Measurements from ENCODE around the gene DIPK1B.
"Not testable (repeated sequence)": the region's sequence is repeated elsewhere in the genome, so short reads cannot be mapped to it uniquely, and the experiment has no call there.

The DIPK1B gene

GRCh38 chr9:136710543-136710942 lies 1.8 kb upstream of the DIPK1B start:
- peaks cover 36% of the 10 kb centered on the region for H3K27me3 ChIP-seq (ENCODE audit: control insufficient read depth, insufficient read depth, low read length)
- H3K9ac ChIP-seq (ENCODE audit: low read length) = no peak overlapping the region
- H3K4me3 ChIP-seq (ENCODE audit: low read length) = no peak overlapping the region
- peaks cover 6% of the 10 kb centered on the region for H3K4me1 ChIP-seq (ENCODE audit: control insufficient read depth, insufficient read depth, low read length)
- H3K9me3 ChIP-seq (ENCODE audit: control insufficient read depth, low read length) = no peaks in the 10 kb centered on the region
- no peaks in the 10 kb centered on the region for H3K36me3 ChIP-seq (ENCODE audit: control insufficient read depth, insufficient read depth, low read length)

DNA sequence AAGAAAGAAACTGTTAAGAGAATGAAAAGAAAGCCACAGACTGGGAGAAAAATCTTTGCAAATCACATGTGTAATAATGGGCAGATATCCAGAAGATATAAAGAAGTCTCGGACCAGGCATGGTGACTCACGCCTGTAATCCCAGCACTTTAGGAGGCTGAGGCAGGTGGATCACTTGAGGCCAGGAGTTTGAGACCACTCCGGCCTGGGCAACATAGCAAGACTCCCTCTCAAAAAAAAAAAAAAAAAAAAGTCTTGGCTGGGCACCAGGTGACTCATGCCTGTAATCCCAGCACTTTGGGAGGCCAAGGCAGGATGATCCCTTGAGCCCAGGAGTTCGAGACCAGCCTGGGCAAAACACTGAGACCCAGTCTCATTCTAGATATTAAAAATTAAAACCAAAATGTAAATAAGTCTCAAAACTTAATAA lies 1.1 kb upstream of the DIPK1B start:
- not testable (repeated sequence) for H3K9ac ChIP-seq (ENCODE audit: low read length); H3K4me1 ChIP-seq (ENCODE audit: control insufficient read depth, insufficient read depth, low read length); H3K9me3 ChIP-seq (ENCODE audit: control insufficient read depth, low read length); H3K36me3 ChIP-seq (ENCODE audit: control insufficient read depth, insufficient read depth, low read length); H3K4me3 ChIP-seq (ENCODE audit: low read length)
- H3K27me3 ChIP-seq (ENCODE audit: control insufficient read depth, insufficient read depth, low read length) = peaks cover 41% of the 10 kb centered on the region

- no peak overlapping the region for H3K4me3 ChIP-seq (ENCODE audit: low read length)
- H3K9me3 ChIP-seq (ENCODE audit: control insufficient read depth, low read length) = no peaks in the 10 kb centered on the region
- H3K36me3 ChIP-seq (ENCODE audit: control insufficient read depth, insufficient read depth, low read length) = no peaks in the 10 kb centered on the region
- no peak overlapping the region for H3K9ac ChIP-seq (ENCODE audit: low read length)
- peaks cover 6% of the 10 kb centered on the region for H3K4me1 ChIP-seq (ENCODE audit: control insufficient read depth, insufficient read depth, low read length)
- peaks cover 41% of the 10 kb centered on the region for H3K27me3 ChIP-seq (ENCODE audit: control insufficient read depth, insufficient read depth, low read length)
Observed at GRCh38 chr9:136712690-136713544, 545 bp downstream of the DIPK1B start.

DNA sequence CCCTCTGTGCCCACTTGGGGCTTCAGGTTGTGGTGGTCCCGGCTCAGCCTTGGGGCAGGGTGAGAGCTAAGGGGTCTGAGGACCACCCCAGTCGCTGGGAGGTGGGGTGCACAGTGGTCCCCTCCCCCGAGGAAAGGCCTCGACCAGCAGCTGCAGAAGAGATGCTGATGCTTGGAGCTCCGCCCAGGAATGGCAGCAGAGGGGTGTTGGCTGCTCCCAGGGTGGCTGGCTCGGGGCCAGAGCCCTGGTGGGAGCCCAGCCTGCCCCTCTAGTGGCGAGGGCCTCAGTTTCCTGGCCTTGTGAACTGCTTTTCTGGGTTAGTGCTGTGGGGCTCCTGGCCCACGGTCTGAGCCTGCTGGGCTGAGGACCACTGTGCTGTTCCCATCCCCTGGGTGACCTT lies 1.2 kb downstream of the DIPK1B start:
- Histone ChIP-seq H3K4me3 (ENCODE audit: low read length) (no peak overlapping the region), H3K4me1 (ENCODE audit: control insufficient read depth, insufficient read depth, low read length) (peaks cover 6% of the 10 kb centered on the region), H3K9ac (ENCODE audit: low read length) (no peak overlapping the region), H3K36me3 (ENCODE audit: control insufficient read depth, insufficient read depth, low read length) (no peaks in the 10 kb centered on the region), H3K9me3 (ENCODE audit: control insufficient read depth, low read length) (no peaks in the 10 kb centered on the region), H3K27me3 (ENCODE audit: control insufficient read depth, insufficient read depth, low read length) (peaks cover 41% of the 10 kb centered on the region)

- Histone ChIP-seq H3K27me3 (ENCODE audit: control insufficient read depth, insufficient read depth, low read length) (peaks cover 41% of the 10 kb centered on the region), H3K9me3 (ENCODE audit: control insufficient read depth, low read length) (no peaks in the 10 kb centered on the region), H3K9ac (ENCODE audit: low read length) (no peak overlapping the region), H3K4me1 (ENCODE audit: control insufficient read depth, insufficient read depth, low read length) (peaks cover 7% of the 10 kb centered on the region), H3K4me3 (ENCODE audit: low read length) (no peak overlapping the region), H3K36me3 (ENCODE audit: control insufficient read depth, insufficient read depth, low read length) (no peaks in the 10 kb centered on the region)
Observed at GRCh38 chr9:136714096-136714892, 1.9 kb downstream of the DIPK1B start.

GRCh38 chr9:136714893-136715274 lies 2.5 kb downstream of the DIPK1B start:
- Histone ChIP-seq H3K9me3 (ENCODE audit: control insufficient read depth, low read length) (no peaks in the 10 kb centered on the region), H3K4me1 (ENCODE audit: control insufficient read depth, insufficient read depth, low read length) (peaks cover 11% of the 10 kb centered on the region), H3K4me3 (ENCODE audit: low read length) (no peak overlapping the region), H3K27me3 (ENCODE audit: control insufficient read depth, insufficient read depth, low read length) (peaks cover 38% of the 10 kb centered on the region), H3K36me3 (ENCODE audit: control insufficient read depth, insufficient read depth, low read length) (no peaks in the 10 kb centered on the region), H3K9ac (ENCODE audit: low read length) (no peak overlapping the region)

GRCh38 chr9:136717399-136717798 lies 5.0 kb downstream of the DIPK1B start:
- H3K4me3 ChIP-seq (ENCODE audit: low read length) = no peak overlapping the region
- peaks cover 28% of the 10 kb centered on the region for H3K27me3 ChIP-seq (ENCODE audit: control insufficient read depth, insufficient read depth, low read length)
- H3K9me3 ChIP-seq (ENCODE audit: control insufficient read depth, low read length) = no peaks in the 10 kb centered on the region
- no peak overlapping the region for H3K9ac ChIP-seq (ENCODE audit: low read length)
- no peaks in the 10 kb centered on the region for H3K36me3 ChIP-seq (ENCODE audit: control insufficient read depth, insufficient read depth, low read length)
- peaks cover 20% of the 10 kb centered on the region for H3K4me1 ChIP-seq (ENCODE audit: control insufficient read depth, insufficient read depth, low read length)

GRCh38 chr9:136718345-136719194 lies 6.2 kb downstream of the DIPK1B start:
- peaks cover 19% of the 10 kb centered on the region for H3K27me3 ChIP-seq (ENCODE audit: control insufficient read depth, insufficient read depth, low read length)
- no peak overlapping the region for H3K4me3 ChIP-seq (ENCODE audit: low read length)
- H3K36me3 ChIP-seq (ENCODE audit: control insufficient read depth, insufficient read depth, low read length) = peaks cover 10% of the 10 kb centered on the region
- no peaks in the 10 kb centered on the region for H3K9me3 ChIP-seq (ENCODE audit: control insufficient read depth, low read length)
- H3K4me1 ChIP-seq (ENCODE audit: control insufficient read depth, insufficient read depth, low read length) = peaks cover 20% of the 10 kb centered on the region
- H3K9ac ChIP-seq (ENCODE audit: low read length) = no peak overlapping the region

GRCh38 chr9:136719195-136719880 lies 7.0 kb downstream of the DIPK1B start:
- Histone ChIP-seq H3K36me3 (ENCODE audit: control insufficient read depth, insufficient read depth, low read length) (peaks cover 11% of the 10 kb centered on the region), H3K4me3 (ENCODE audit: low read length) (no peak overlapping the region)

DNA sequence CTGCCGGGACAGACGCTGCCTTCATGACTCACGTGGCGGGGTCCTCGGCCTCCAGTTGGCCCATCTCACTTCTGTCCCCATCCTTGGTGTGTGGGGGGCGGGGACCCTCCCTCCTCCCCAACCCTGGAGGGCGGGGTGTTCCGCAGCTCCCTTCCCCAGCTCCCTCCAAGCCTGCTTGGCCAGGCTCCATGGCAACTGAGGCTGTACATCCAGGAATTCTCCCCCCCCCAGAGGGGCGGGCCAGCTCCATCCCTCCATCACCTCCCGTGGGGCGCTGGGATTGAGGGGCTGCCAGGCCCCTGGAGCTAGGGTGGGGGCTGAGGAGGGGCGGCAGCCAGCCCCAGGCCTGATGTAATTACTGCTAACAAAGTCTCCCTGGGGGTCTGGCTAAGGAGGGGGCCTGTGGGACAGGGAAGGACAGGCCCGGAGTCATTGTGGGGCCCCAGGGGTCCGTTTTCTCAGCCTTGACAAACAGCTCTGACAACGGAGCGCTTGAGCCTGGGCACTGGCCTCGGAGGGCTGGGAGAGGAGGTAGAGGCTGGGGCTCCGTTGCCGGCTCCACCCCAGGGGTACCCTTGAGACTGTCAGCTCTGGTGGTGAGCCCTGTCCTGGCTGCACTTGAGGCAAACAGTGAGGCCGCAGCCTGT lies 8.0 kb downstream of the DIPK1B start:
- Histone ChIP-seq H3K4me3 (ENCODE audit: low read length) (no peak overlapping the region), H3K36me3 (ENCODE audit: control insufficient read depth, insufficient read depth, low read length) (peaks cover 14% of the 10 kb centered on the region), H3K9me3 (ENCODE audit: control insufficient read depth, low read length) (no peaks in the 10 kb centered on the region), H3K9ac (ENCODE audit: low read length) (no peak overlapping the region), H3K27me3 (ENCODE audit: control insufficient read depth, insufficient read depth, low read length) (peaks cover 5% of the 10 kb centered on the region), H3K4me1 (ENCODE audit: control insufficient read depth, insufficient read depth, low read length) (peaks cover 22% of the 10 kb centered on the region)

More at GRCh38 chr9:136719195-136719880, 7.0 kb downstream of the DIPK1B start:
- no peak overlapping the region for H3K9ac ChIP-seq (ENCODE audit: low read length)
- H3K9me3 ChIP-seq (ENCODE audit: control insufficient read depth, low read length) = no peaks in the 10 kb centered on the region
- H3K4me1 ChIP-seq (ENCODE audit: control insufficient read depth, insufficient read depth, low read length) = peaks cover 20% of the 10 kb centered on the region
- peaks cover 11% of the 10 kb centered on the region for H3K27me3 ChIP-seq (ENCODE audit: control insufficient read depth, insufficient read depth, low read length)

GRCh38 chr9:136720898-136721338 lies 8.5 kb downstream of the DIPK1B start:
- peaks cover 20% of the 10 kb centered on the region for H3K36me3 ChIP-seq (ENCODE audit: control insufficient read depth, insufficient read depth, low read length)
- H3K4me1 ChIP-seq (ENCODE audit: control insufficient read depth, insufficient read depth, low read length) = peaks cover 28% of the 10 kb centered on the region
- no peak overlapping the region for H3K9ac ChIP-seq (ENCODE audit: low read length)
- H3K4me3 ChIP-seq (ENCODE audit: low read length) = no peak overlapping the region
- H3K9me3 ChIP-seq (ENCODE audit: control insufficient read depth, low read length) = no peaks in the 10 kb centered on the region
- H3K27me3 ChIP-seq (ENCODE audit: control insufficient read depth, insufficient read depth, low read length) = peaks cover 2% of the 10 kb centered on the region

Data from mucosa of stomach (tissue), 1 donor.